DOHH2 (cell line): Measurements from ENCODE around the gene FASTKD1.

Experiments
- CTCF ChIP-seq: fragments of 200-600 bp; sonication (generic); IDR thresholded peaks from one replicate; pipeline ENCODE4 v1.5.1; 2014; ENCODE audit warnings: antibody characterized with exemption, mild to moderate bottlenecking, low read depth, low read length; ENCODE audit not compliant: poor library complexity, severe bottlenecking
- EZH2phosphoT487 ChIP-seq: fragments of 200-600 bp; sonication (generic); IDR thresholded peaks from 2 replicates; pipeline ENCODE4 v1.6.1; 2017; ENCODE audit warnings: borderline replicate concordance, mild to moderate bottlenecking, antibody characterized with exemption, low read length, moderate library complexity, mixed read lengths

- no peak for TF ChIP-seq CTCF
- TF ChIP-seq EZH2phosphoT487: no peak
These were observed 63.2 kb downstream of the FASTKD1 start for GRCh38 chr2:169510496-169510895.
